Middle frontal gyrus (tissue), 1 donor: ENCODE results near the gene EIF4B.

ENCODE experiments used
- DNase-seq: peaks from one replicate; pipeline ENCODE4 v3.0.0-alpha.2; 2015; ENCODE audit warnings: low spot score; ENCODE audit errors: extremely low spot score

EIF4B gene

DNA sequence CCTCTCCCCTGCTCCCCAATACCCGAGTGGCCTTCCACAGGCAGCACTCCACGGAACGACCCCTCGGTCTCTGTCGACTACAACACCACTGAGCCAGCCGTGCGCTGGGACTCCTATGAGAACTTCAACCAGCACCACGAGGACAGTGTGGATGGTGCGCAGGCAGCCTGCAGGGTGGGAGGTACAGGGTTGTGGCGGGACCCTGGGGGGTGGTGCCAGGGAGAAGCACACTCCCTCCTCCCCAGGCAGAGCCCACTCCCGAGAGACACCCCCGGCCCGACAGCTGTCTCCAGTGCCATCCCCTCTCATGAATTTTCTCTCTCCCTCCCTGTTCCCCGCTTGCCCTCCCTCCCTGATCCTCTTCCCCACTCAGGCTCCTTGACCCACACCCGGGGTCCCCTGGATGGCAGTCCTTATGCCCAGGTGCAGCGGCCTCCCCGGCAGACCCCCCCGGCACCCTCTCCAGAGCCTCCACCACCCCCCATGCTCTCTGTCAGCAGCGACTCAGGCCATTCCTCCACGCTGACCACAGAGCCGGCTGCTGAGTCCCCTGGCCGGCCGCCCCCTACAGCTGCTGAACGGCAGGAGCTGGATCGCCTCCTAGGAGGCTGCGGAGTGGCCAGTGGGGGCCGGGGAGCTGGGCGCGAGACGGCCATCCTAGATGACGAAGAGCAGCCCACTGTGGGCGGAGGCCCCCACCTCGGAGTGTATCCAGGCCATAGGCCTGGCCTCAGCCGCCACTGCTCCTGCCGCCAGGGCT is 52.6 kb downstream of the EIF4B start:
- DNase-seq, result no peak

DNA sequence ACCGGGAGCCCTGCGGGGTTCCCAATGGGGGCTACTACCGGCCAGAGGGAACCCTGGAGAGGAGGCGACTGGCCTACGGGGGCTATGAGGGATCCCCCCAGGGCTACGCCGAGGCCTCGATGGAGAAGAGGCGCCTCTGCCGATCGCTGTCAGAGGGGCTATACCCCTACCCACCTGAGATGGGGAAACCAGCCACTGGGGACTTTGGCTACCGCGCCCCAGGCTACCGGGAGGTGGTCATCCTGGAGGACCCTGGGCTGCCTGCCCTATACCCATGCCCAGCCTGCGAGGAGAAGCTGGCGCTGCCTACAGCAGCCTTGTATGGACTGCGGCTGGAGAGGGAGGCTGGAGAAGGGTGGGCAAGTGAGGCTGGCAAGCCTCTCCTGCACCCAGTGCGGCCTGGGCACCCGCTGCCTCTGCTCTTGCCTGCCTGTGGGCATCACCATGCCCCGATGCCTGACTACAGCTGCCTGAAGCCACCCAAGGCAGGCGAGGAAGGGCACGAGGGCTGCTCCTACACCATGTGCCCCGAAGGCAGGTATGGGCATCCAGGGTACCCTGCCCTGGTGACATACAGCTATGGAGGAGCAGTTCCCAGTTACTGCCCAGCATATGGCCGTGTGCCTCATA is 53.3 kb downstream of the EIF4B start:
- DNase-seq, result no peak

- no peak for DNase-seq
Observed at GRCh38 chr12:53060064-53060720, 53.9 kb downstream of the EIF4B start.

DNA sequence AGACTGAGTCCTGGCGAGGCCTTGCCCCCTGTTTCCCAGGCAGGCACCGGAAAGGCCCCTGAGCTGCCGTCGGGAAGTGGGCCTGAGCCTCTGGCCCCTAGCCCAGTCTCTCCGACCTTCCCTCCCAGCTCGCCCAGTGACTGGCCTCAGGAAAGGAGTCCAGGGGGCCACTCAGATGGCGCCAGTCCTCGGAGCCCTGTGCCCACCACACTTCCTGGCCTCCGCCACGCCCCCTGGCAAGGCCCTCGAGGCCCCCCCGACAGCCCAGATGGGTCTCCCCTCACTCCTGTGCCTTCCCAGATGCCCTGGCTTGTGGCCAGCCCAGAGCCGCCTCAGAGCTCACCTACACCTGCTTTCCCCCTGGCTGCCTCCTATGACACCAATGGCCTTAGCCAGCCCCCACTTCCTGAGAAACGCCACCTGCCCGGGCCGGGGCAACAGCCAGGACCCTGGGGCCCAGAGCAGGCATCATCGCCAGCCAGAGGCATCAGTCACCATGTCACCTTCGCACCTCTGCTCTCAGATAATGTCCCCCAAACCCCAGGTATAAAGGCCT is 54.5 kb downstream of the EIF4B start:
- no peak for DNase-seq

DNA sequence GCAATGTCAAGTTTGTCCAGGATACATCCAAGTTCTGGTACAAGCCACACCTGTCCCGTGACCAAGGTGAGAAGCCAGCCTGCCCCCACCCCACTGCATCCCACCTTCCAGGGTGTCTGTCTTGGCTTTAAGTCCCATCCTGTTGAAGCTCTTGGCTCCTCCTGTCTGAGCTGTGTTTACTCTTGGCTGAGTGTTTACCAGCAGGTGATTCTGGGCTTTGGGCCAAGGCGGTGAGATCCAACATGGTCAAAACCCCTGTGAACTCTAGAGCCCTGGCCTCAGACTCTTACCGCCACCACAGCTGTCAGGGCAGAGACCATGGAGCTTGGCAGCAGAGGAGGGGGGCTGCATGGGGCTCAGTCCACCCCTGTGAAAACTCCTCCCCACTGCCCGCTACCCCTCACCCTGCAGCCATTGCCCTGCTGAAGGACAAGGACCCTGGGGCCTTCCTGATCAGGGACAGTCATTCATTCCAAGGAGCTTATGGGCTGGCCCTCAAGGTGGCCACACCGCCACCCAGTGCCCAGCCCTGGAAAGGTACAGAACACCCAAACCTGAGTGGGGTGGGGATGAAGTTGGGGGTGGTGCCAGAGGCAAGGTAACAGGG is 55.3 kb downstream of the EIF4B start:
- no peak for DNase-seq

DNA sequence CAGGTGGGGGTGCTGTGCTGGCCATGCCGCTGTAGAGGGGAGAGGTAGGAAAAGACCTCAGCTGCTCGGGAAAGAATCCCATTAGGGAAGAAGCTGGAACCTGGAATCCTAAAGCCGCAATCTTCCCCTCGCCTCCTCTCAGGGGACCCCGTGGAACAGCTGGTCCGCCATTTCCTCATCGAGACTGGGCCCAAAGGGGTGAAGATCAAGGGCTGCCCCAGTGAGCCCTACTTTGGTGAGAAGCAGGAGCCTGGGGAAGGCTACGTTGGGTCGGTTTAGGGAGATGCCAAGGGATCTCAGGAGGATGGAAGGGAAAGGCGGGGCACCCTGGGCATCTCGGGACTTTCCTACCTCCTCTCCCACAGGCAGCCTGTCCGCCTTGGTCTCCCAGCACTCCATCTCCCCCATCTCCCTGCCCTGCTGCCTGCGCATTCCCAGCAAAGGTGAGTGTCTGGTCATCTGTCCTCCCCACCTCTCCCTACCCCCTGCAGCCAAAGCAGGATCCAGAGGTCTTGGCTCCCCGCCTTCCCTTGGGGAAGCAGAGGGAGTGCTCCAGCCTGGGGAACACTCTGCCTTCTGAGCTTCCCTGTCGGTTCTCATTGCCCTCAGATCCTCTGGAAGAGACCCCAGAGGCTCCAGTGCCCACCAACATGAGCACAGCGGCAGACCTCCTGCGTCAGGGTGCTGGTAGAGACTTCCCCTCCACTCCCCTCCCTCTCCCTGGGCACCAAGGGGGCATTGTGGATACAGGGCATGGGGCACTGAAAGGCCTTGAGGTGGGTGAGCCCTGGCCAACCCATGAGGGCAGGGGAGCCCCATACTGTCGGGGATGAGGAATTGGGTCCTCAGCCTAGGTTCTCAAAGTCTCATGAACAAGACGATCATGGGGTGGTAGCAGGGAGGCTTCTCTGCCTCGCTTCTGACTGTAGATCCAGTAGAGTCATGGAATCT is 56.0 kb downstream of the EIF4B start:
- no peak for DNase-seq

DNA sequence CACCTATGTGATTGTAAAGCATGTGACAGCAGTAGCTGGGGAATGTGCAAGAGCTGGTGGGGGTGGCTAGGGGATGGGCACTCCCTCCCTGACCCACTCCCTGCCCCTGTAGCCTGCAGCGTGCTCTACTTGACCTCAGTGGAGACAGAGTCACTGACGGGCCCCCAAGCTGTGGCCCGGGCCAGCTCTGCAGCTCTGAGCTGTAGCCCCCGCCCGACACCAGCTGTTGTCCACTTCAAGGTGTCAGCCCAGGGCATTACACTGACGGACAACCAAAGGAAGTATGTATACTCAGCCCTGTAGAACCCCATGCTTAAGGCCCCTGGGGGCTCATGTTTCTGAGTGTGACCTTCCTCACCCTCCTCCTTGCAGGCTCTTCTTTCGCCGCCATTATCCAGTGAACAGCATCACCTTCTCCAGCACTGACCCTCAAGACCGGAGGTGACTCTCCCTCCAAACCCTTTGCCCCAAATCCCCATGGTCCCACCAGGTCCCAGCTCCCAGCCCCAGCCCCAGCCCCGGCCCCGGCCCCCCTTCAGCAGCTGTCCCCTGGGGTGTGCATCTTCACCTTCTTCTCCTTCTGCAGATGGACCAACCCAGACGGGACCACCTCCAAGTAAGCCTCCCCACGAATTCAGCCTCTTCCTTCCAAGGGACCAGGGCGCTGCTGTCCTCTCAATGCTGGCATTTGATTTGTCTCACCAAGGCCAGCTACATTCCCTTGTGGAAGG is 56.9 kb downstream of the EIF4B start:
- no peak for DNase-seq

DNA sequence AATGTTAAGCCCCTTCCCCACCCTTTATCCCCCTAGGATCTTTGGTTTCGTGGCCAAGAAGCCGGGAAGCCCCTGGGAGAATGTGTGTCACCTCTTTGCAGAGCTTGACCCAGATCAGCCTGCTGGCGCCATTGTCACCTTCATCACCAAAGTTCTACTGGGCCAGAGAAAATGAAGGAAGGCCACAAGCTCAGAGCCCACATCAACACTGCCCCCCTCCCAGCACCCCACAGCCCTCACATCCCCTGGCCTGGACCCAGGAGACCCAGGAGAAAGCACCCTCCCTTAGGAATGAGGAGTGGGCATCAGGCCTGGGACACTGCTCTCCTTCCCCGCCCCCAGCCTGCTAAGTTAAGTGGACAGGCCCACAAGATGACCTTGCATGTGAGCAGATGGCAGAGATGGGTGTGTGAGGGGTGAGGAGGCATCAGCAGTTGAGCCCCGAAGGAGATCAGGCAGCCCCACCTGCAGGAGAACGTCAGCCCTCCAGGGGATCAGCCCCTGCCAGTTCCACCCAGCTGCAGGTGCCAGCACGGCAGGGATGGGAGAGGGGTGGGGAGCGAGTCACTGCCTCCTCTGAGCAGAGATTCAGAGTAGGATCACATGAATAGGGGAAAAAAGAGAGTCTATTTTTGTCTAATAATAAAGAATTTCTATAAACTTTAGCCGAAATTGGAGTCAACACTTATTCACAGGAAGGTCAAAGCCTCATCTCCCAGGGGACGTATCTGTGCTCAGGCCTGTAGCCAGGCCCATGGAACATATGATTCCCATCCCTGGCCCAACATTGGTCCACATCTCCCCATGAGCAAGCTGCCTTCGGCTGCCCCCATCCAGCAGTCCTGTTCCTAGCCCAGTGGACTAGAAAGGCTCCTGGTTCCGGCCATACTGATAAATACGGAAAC is 57.7 kb downstream of the EIF4B start:
- DNase-seq, result no peak

GRCh38 chr12:53064613-53065436 is 58.6 kb downstream of the EIF4B start:
- no peak for DNase-seq

DNA sequence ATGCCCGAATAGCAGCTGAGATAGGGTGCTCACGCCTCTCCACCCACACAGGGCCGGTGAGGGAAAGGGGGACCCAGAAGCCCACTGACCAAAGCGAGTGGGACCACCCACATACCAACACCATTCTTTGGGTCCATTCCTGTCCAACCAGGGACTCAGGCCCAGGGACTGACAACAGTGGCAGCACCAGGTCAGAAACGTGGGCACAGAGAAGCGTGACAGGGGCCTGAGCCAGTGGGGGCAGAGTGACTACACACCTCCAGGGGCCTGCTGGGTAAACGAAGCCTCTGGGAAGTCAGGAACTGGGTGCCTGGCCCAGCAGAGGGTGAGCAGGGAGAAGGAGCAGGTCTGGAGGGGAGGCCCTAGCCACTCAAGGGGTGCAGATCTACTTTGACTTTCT is 59.2 kb downstream of the EIF4B start:
- DNase-seq, result no peak

DNA sequence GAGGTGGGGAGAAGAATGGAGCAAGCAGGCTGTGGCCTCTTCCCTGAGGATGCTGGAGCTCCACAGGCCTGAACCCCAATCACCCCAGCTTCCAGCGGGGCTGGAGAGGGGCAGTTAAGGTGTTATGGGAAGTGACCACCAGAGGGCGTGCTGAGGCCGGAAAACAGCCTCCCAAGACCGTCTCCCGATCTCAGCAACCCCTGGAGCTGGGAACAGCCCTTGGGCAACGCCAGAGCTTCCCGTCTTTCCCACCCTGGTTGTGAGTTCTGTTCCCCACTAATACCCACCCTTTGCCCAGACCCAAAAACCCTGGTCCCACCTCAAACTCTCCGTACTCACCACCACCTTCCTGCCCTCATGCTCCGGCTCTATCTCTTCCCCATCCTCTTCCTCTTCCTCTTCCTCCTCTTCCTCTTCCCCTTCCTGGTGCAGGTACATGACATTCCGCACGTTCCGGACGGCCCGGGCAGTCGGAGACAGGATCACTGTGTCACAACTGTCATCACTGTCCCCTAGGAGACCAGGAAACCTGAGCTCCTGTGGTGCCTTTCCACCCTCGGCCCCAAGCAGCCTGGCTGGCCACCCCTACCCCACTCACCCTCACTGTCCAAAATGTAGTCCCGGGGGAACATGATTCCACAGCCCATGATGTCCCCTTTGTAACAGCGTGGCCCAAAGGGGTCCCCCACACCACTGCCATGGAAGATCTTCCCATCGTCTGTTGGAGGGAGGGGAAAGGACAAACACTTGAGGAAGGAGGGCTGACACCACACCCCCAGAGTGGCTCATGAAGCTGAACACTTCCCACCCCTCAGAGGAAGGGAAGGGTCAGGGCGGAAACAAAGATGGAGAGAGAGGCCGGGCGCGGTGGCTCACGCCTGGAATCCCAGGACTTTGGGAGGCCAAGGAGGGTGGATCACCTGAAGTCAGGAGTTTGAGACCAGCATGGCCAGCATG is 60.0 kb downstream of the EIF4B start:
- DNase-seq, result no peak

- DNase-seq, result no peak
Observed at GRCh38 chr12:53067074-53067992, 61.1 kb downstream of the EIF4B start.

GRCh38 chr12:53067993-53068770 is 61.9 kb downstream of the EIF4B start:
- no peak for DNase-seq

- no peak for DNase-seq
Observed at GRCh38 chr12:53068811-53069585, 62.7 kb downstream of the EIF4B start.
